HuH-7.5 (cell line): ENCODE data around the gene SLC19A1.
"Not testable (repeated sequence)": the region's sequence is repeated elsewhere in the genome, so short reads cannot be mapped to it uniquely, and the experiment has no call there.

Experiments
- DNase-seq: peaks from one replicate; pipeline ENCODE4 v3.0.0; 2011; ENCODE audit warnings: low spot score

SLC19A1 gene

DNA sequence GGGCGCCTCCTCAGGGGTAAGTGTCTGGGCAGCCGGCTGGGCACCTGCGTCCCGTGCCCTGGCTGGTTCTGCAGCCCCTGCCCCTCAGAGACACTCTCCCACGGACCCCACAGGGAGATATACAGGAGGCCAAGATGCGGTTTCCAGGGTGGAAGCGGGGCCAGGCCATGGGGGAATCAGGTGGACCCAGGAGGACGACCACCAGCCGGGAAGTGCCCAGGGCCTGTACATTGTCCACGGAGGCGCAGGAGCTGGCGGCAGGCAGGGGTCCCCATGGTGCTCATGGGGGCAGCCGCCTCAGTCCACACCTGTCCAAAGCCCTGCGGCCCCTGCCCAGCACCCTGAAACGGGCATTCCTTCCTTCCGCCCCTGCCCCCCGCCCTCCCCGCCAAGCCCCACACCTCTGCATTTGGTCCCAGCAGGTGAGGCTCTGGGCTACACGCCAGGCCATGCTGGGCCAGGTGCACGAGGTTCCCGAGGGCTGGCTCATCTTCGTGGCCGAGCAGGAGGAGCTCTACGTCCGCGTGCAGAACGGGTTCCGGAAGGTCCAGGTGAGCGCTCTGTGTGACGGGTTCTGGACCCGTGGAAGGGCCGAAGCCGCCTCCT, 36.7 kb downstream of the SLC19A1 start:
- no peak for DNase-seq

DNA sequence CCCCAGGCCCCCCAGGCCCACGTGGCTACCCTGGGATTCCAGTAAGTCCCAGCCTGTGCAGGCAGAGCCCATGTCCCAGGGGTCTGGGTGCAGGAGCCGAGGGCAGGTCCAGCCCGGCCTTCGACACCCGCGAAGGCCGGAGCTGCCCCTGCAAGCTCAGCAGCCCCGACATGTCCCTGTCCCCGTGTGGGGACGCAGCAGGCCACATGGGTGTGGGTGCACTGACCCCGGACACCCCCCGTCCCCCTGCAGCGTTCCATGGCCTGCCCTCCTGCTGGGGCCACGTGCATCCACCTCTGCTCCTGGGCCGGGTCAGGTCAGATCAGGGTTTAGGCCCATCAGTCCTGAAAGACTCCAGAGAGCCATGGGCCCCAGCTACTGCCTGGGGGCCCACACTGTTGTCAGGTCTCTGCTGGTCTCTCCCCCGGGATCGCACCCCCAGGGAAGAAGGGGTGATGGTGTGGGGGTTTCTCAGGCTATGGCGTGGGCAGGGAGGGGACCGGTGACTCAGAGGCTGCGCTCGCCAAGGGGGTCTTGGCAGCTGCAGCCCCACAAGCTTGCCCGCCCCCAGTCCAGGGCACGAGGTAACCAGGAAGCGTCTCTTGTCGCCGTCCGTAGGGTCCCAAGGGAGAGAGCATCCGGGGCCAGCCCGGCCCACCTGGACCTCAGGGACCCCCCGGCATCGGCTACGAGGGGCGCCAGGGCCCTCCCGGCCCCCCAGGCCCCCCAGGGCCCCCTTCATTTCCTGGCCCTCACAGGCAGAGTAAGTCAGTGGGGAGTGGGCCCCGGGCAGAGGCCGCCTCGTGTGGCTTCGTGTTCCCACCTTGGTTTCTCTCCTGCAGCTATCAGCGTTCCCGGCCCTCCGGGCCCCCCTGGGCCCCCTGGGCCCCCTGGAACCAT, 37.5 kb downstream of the SLC19A1 start:
- DNase-seq = no peak

- no peak for DNase-seq
Measured at GRCh38 chr21:45504021-45504515, 38.2 kb downstream of the SLC19A1 start.

DNA sequence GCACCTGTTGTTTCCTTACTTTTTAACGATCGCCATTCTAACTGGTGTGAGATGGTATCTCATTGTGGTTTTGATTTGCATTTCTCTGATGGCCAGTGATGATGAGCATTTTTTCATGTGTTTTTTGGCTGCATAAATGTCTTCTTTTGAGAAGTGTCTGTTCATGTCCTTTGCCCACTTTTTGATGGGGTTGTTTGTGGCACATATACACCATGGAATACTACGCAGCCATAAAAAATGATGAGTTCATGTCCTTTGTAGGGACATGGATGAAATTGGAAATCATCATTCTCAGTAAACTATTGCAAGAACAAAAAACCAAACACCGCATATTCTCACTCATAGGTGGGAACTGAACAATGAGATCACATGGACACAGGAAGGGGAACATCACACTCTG, 39.0 kb downstream of the SLC19A1 start:
- DNase-seq = not testable (repeated sequence)

- no peak for DNase-seq
Measured at GRCh38 chr21:45502600-45502999, 39.6 kb downstream of the SLC19A1 start.

DNA sequence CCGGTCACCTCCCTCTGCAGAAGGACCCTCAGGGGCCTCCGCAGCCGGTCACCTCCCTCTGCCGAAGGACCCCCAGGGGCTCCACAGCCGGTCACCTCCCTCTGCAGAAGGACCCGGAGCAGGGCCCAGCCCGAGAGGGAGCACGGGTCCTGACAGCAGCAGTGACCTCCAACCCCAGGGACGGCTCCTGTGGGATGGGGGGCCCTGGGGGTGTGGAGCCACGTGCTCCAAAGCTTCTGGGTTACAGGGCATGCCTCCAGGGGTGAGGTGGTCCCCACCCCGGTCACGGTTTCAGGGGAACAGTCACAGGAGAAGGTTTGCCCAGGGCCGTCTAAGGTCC, 40.3 kb downstream of the SLC19A1 start:
- DNase-seq = no peak

DNA sequence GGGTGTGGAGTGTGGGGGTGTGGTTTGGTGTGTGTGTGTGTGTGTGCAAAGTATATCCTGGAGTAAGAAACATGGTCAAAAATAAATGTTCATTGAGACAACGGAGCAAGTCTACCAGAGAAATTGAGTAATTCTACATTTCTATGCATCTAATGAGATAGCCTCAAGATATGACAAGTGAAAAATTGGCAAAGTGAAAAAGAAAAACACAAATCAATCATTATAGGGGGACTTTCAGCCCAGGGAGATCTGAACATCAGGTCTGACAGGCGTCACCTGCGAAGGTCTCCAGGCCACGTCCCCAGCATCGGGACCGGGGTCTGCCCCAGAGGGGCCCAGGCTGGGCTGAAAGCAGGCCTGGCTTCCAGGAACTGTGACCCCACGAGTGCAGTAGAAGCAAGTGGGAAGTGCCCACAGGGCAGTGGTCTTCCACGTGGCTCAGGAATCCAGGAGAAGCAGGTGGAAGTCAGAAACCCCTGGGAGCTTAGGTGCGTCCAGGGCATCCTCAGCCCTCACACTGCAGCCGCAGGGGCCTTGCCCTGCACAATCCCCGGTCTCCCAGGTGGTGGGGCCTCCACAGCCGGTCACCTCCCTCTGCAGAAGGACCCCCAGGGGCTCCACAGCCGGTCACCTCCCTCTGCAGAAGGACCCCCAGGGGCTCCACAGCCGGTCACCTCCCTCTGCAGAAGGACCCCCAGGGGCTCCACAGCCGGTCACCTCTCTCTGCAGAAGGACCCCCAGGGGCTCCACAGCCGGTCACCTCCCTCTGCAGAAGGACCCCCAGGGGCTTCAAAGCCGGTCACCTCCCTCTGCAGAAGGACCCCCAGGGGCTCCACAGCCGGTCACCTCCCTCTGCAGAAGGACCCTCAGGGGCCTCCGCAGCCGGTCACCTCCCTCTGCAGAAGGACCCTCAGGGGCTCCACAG, 40.9 kb downstream of the SLC19A1 start:
- not testable (repeated sequence) for DNase-seq

DNA sequence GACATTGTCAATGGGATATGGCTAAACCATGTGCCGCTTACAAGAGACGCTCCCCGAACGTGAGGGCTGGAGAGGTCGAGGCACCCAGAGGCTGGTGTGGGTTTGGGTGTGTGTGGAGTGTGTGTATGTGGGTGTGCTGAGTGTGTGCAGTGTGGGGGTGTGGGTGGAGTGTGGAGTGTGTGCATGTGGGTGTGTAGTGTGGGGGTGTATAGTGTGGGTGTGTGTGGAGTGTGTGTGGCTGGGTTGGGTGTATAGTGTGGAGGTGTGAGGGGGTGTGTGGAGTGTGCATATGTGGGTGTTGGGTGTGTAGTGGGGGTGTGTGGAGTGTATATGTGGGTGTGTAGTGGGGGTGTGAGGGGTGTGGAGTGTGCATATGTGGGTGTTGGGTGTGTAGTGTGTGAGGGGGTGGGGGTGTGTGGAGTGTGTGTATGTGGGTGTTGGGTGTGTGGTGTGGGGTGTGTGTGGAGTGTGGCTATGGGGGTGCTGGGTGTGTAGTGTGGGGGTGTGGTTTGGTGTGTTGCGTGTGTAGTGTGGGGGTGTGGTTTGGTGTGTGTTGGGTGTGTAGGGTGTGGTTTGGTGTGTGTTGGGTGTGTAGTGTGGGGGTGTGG, 42.2 kb downstream of the SLC19A1 start:
- no peak for DNase-seq

GRCh38 chr21:45499201-45499750, 43.0 kb downstream of the SLC19A1 start:
- no peak for DNase-seq

DNA sequence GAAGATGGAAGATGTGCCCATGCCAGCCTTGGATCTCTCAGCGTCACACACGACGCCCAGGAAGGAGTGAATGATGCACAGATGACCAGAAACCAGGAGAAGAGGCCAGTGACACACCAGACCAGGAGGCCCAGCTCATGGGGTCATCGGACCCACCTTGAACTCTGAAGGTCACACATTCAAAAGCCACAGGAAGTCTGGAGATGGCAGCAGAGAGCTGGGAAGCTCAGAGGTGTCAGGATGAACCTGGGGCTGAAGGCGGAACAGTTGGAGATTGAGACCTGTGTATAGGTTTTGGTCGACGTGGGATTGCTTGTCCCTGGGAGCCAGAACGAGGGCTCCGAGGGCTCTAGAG, 43.6 kb downstream of the SLC19A1 start:
- DNase-seq = no peak

DNA sequence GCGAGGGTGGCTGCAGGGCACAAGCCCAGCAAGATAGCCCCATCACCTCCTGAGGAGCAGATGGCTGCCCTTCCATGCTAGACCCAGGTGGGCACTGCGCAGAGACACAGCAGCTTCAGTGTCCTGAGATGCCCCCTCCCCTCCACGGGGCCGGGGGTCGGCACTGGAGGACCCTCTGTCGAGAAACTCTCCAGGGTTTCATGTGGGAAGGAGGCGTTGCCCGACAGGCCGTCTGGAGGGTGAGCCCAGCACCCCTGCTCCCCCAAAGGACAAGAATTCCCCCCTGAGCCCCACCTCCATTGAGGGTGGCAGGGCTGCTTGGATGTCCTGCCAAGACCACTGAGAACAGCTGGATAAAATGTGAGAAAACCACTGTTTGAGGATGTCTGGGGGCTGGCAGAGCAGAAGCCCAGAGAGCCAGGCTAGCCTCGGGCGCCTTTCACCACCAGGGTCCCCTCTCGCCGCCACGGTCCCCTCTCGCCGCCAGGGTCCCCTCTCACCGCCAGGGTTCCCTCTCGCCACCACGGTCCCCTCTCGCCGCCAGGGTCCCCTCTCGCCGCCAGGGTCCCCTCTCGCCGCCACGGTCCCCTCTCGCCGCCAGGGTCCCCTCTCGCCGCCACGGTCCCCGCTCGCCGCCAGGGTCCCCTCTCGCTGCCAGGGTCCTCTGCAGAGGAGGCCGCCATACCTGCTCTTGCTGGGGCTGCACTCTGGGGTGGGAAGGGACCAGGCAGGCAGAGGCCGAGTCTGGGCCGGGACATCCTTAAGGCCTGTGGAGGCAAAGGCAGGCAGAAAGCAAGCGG, 44.2 kb downstream of the SLC19A1 start:
- DNase-seq = no peak

DNA sequence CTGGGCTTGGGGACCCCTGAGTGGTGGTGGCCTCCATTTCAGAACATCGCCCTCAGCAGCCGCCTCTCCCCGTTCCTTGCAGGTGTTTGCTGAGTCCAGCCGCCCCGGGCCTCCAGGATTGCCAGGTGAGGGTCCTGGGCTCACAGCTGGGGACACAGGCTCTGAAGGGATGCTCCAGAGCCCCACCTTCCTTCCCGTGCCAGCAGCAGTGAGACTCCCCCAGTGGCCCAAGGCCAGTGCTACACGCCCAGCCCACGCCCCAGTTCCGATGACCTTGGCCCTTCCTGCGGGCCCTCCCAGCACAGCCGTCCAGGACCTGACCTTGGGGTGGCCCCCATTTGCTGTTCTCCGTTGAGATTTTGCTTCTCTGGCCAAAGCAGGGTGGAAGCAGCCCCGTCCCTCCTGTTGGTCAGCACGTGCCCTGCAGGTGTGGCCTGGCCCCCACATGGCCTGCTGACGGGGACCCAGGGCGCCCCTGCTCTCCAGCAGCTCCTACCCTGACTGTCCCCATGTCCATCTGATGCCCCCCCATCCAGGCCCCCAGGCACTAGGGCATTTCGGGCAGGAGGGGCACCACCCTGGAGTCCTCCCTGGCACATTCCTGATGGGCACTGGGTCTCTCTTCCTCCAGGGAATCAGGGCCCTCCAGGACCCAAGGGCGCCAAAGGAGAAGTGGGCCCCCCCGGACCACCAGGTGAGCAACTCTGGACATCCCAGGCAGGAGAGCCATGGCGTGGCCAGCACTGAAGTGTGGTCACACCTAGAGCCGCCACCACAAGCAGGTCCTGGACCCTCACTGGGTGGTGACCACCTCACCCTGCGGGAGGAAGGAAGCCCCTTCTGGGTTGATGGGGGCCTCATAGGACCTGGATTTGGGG, 45.0 kb downstream of the SLC19A1 start:
- DNase-seq = no peak

DNA sequence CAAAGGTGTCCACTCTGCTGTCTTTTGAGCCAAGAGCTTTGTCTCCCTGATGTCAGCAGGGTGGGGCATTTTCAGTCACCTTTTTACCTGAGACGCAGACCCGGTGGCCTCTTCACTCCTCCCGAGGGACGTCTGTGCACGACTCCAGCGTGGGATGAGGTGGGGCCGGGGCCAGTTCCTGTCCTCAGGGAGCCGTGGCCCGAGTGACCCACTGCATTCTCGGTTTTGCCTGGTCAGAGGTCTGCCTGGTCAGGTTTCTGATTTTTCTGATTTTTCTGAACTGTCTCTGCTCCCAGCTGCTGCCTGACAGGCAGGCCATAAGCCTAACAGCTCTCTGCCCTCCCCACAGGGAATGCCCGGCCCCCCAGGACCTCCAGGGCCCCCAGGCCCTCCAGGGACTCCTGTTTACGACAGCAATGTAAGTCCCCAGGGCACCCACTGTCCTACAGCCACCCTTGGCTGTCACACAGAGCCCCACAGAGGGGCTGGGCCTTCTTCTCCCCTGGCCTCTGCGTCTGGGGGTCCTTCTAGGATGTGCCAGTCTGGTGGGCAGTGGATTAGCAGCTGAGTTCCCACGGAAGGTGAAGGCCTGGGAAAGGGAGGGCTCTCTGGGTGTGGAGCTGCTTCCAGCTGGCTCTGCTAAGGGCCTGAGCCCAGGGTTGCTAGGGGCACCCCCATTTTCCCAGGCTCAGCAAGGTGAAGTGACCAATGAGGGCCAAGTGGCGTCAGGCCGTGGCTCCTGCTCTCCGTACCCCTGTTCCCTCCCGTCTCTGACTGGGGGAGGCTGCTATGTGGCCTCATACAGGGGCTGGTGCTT, 45.9 kb downstream of the SLC19A1 start:
- DNase-seq = no peak

- no peak for DNase-seq
Measured at GRCh38 chr21:45494851-45495680, 47.2 kb downstream of the SLC19A1 start.

GRCh38 chr21:45494135-45494850, 47.9 kb downstream of the SLC19A1 start:
- no peak for DNase-seq

GRCh38 chr21:45493401-45494001, 48.7 kb downstream of the SLC19A1 start:
- no peak for DNase-seq

- no peak for DNase-seq
Measured at GRCh38 chr21:45492765-45493164, 49.5 kb downstream of the SLC19A1 start.
